Activated CD4-positive, alpha-beta T cell treated with anti-CD3 and anti-CD28 coated beads, Interleukin-2, amount 50 U/mL, for 16 hours (primary cell): ENCODE data around the gene ELFN2.

Experiments used
- DNase-seq: peaks from one replicate; pipeline ENCODE4 v3.0.0-alpha.2; 2020

The ELFN2 gene

DNA sequence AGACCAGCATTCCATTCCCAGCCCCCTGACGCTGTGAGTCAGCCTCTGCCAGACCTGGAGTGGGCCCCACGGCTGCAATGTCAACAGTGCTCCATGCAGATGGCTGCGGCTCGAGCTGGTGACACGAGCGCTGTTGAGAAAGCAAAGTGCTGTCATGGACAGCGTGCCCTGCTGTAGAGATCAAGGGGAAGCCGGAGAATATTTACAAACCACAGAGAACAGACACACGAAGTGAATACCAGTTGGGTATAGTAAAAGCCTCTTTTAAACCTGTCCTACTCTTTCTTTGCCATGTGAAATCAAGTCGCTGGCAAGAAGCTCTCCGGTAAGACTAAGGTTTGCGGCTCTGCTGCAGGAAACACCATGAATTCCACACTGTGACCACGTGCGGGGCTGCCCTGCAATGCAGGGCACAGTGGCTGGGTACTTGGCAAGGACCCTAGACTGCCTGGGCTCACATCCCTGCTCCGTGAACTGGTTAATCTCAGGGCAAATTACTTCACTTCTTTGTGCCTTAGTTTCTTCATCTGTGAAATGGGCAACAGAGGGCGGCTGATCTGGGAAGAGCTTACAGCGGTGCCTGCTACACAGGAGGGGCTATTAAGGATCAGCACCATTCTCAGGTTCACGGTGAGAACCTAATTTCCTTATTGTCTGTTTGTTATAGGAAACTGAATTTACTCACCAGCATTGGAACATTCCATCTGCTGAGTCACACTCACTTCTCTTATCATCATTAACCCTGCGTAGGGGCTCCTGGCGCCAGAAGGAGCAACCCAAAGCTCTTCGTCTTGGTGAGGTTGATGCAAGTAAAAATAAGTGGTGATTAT is 27.8 kb upstream of the ELFN2 start:
- no peak for DNase-seq

DNA sequence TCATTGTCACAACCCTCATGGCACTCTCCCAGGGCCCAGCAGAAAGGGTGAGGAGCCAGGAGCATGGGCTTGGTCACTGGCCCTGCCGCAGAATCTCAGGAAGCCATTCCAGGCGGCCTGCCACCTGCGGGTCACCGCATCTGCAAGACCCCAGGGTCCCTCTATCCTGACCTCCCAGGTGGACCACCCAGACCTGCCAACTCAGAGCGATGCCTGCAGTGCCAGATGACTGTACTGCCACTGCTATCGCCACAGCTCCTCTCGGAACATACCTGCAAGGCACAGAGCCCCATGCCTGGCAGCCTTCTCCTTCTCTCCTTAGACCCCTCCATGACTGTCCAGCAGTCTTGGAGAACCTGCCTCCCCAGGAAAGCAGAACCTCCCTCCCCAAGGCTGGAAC is 26.4 kb upstream of the ELFN2 start:
- no peak for DNase-seq

DNA sequence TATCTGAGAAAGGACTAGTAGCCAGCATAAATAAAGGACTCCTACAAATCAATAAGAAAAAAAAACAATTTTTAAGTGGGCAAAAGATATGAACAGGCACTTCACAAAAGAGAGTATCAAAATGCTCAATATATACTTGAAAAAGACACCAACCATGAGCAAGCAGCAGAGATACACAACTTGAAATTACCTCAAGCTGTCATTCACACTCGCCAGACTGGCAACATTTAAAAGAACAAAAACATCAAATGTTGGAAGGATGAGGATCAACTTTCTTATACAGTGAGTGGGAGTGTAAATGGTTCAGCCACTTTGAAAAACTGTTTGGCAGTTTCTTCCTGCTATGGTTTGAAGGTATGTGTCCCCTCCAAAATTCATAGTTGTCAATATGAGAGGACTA is 23.9 kb upstream of the ELFN2 start:
- no peak for DNase-seq

DNA sequence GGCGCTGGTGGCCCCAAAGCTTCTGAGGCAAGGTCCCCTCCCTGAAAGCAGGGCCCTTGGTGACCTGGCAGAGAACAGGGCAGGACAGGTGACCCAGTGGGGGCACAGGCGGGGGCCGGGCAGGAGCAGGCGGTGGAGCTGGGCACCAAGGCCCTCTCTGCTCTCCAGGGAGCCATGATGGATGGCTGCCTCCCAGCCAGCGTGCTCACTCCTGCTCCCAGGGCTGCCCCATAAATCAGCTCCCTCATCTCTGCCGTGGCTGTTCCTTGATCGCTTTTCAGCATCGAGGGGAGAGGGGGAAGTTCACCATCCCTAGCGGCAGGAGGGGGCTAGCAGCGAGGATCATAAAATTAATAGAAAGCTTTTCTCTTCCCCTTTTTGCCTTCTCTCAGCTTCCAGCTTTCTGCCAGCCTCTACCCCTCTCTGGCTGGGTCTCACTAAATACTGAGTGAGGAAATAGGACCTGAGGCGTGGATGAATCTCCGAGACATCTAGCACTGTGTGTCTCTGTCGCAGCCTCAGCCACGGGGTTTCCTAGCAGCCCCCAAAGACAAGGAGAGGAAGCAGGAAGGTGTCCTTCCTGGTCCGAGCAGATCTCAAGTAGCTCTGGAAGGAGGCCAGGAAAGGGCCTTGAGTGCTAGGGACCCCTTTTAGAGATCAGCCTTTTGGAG is 22.2 kb upstream of the ELFN2 start:
- no peak for DNase-seq

DNA sequence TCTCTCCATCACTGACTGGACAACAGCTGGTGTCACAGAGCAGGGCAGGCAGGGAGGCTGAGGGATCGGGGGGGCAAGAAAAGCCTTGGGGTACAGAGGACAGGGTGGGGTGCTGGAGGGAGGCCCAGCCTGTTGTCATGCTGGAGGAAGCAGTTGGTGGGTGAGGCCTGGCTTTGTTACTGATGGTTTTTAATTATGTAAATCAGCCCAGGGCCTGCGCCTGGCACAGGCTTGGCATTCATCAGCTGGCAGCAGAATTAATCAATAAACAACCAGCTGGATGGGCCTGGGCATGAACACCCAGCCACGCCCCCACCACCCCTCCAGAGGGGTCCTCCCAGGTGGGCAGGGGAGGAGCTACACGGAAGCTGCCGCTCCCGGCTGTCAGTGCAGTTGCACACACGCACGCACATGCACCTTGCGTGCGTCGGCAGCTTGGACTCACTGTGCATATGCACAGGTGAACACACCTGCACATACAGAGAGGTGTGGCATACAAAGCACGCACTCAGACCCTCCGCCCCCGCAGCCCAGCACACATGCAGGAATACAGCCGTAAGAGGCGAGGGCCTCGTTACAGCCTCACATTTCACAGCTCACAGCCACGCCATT is 21.3 kb upstream of the ELFN2 start:
- DNase-seq = no peak

DNA sequence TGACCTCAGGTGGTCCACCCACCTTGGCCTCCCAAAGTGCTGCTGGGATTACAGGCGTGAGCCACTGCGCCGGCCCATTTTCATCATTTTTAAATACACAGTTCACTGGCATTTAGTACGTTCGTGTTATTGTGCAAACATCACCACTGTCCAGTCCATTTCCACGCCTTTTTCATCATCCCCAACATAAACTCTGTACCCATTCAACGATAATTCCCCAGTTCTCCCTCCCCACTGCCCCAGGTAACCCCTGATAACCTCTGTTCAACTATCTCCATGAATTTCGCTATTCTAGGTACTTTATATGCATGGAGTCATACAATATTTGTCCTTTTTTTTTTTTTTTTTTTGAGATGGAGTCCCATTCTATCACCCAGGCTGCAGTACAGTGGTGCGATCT is 18.2 kb upstream of the ELFN2 start:
- DNase-seq = no peak

DNA sequence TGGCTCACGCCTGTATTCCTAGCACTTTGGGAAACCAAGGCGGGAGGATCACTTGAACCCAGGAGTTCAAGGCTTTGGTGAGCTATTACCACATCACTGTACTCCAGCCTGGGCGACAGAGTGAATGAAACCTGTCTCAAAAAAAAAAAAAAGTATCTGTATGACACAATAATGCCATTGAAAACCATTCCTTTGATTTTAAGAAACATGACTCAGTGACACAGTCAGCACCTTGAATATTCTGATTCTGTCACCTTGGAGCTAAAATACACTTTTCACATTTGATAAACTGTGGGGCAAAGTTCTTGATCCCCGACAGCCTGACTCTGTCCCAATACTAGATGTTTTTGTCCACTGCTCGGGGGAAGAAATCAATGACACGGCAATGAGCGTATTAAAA is 16.7 kb upstream of the ELFN2 start:
- no peak for DNase-seq

DNA sequence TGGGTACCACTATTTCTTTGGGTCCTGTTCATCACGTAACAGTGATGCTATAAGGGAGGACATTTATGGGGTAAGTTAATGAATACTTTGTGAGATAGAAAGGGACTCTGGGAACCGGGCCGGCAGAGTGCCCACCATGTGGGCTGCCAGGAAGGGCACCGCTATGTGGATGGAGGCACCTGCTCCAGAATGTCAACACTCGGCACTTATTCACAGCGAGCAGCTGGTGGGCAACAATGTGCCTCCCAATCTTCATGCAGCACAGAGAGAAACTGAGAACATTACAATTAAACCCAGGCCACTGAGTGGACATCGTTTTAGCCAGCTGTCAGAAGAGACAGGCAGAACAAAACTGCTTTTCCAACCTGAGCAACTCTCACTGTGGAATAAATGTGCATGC is 15.8 kb upstream of the ELFN2 start:
- no peak for DNase-seq

DNA sequence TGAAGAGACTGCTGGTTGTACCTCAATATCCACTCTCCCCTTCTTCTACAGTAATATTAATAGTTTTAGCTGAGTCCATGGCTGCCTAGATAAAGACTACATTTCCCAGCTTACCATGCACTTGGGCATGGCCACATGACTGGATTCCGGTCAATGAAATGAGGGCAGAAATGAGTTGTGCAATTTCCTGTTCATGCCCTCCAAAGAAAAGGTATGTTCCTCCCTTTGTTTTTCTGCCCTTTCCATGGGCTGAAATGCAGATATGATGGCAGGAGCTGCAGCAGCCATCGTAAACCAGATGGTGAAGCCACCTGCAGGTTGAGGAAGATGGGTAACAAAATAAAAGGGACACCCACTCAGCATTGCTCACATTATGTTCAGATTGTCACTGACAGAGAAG is 15.3 kb upstream of the ELFN2 start:
- peak; percentile 47 for DNase-seq

DNA sequence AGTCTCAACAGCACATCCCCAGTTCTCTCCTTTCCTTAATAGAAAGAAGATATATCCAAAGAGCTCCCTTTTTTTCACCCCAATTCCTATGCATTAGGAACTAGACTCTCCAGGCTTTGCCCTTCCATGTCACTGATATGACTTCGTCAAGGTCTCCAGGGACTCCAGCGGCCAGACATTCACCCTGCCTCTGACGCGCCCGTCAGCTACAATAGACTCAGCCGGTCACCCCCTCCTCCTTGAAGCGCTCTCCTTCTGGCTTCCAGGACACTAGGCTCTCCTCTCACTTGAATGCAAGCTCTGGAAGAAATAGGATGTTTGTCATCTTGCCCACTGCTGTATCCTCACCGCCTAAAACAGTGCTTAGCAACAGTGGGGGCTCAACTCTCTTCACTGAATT is 14.9 kb upstream of the ELFN2 start:
- no peak for DNase-seq

DNA sequence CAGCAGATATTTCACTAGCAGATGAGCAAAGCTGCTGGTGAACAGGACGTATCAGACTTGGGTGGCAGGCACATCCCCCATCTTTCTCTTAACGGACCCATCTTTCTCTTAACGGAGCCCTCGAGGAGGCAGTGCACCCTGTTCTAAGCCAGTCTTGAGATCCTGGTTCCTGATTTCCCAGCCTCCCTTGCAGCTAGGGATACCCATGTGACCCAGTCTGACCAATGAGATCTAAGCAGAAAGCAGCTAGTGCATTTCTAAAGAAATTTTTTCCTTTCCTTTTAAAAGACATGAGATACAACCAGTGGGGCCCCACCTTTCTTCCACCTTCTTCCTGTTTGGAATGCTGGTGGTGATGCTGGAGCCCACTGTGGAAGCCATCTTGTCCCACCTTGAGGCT is 13.6 kb upstream of the ELFN2 start:
- DNase-seq = no peak

DNA sequence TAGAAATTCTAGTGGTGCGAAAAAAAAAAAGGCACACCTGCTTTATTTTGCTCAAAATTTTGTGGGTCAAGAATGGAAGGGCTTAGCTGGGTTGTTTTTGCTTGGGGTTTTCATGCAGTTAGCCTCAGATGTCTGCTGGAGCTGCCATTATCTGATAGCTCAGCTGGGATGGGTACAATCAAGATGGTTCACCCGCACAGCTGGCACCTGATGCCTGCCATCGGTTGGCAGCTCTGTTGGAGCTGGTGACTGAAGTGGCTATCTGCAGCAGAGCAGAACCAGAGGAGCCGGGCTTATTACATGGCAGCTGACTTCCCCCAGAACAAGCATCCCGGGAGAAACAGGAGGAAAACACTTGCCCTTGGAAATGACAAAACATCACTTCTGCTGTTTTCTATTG is 12.1 kb upstream of the ELFN2 start:
- DNase-seq = no peak

DNA sequence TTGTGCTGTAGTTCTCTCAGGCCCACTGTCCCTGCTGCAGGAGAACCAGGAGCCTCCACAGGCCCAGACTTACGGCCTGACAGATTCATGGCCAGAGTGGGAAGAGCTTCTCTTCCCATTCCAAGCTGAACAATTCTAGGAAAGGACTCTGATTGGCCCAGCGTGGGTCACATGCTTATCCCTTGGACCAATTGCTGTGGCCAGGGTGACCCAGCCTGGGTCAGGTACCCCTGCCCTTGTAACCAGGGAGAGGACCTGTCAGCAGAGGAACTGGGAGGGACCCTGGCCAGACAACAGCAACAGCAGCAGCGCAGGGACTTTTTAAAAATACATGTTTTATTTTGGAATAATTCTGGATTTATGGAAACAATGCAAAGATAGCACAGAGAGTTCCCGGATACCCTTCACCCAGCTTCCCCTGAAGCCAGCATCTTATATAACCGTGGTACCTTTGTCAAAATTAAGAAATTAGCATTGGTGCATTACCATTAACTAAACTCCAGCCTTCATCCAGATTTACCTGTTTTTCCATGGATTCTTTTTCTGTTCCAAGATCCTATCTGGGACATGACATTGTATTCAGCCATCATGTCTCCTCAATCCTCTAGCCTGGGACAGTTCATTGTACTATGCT is 8.8 kb upstream of the ELFN2 start:
- DNase-seq = no peak

DNA sequence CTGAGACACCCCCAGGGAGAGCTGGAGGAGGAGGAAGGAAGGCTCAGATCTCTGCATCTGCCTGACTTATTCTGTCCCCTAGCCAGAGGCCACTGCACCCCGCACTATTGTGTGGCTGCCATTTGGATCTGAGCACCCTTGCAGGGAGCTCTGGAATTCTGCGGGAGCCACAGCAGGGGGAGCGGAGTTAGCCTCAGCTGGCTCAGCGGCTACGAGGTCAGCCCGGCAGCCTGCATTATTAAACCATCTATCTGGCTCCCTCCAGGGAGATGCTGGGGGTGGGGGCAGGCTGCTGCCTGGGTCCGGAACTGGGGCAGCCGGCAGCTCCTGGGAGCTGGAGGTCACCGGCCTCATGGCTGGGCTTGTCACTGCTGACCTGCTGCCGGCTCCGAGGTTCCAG is 6.5 kb upstream of the ELFN2 start:
- DNase-seq = no peak

DNA sequence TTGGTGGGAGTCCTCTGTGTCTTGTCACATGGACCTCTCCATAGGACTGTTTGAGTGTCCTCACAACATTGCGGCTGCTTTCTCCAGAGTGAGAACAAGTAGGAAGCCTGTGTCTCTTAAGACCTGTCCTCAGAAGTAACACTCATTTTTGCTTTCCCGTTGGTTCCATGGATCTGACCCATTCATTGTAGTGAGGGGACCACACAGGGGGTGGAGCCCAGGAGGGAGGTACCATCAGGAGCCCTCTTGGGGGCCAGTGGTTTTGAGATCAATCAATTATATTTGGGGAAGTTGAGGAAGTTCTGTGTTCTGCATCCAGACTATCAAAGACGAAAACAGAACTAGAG is 5.4 kb upstream of the ELFN2 start:
- DNase-seq = no peak

DNA sequence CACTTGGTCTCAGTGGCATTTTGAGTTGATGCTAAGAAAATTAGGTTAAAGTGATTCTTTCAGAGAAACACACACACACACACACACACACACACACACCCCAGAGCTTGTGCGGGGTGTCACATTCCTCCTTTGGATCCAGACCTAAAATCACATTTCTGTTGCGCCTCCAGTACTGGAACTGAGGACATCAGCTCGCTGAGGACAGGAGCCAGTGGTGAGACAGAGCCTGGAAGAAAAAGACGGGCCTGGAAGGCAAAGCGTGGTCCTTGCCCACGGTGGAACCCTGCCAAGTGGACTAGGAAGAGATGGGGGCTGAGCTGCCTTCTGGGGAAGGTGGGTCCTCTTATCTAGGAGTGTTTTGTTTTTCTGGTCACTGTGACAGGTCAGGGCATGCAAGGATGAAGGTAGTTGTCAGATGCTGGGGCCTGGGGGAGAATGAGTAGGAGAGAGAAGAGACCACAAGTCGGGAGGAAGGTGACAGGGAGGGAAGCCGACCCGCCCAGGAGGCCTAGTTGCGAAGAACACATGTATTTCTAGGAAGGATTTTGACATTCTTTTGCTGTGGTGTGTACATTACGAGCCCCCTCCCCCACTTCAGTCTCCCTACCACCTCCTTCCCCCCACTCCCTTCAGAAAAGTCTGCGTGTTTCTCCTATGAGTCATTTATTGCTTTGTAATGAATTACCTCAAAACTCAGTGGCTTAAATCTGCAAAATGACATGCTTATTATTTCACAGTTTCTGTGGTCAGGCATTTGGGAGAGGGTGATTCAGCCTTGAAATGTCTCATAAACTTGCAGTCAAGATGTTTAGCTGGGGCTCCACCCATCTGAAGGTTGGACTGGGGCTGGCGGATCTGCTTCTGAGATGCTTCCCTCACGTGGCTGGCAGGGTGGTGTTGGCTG is 4.8 kb upstream of the ELFN2 start:
- DNase-seq = peak; percentile 84

DNA sequence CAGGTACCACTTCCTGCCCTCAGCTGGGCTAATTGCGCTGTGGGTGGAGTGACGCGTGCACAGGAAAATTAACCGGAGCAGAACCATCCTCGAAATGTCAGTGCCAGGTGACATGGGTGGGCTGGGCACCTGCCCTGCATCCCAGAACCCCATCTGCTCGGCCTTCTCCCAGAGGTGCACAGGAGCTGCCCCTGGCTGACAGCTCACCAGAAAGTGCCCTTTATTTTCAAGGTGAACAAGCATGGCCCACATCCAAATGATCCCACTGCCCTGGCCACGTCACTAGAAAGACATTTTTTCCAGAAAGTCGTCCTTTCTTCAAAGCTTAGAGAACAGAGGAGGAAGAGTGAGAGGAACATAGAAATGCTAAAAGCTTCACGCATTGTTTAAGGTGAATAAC is 4.1 kb upstream of the ELFN2 start:
- no peak for DNase-seq

DNA sequence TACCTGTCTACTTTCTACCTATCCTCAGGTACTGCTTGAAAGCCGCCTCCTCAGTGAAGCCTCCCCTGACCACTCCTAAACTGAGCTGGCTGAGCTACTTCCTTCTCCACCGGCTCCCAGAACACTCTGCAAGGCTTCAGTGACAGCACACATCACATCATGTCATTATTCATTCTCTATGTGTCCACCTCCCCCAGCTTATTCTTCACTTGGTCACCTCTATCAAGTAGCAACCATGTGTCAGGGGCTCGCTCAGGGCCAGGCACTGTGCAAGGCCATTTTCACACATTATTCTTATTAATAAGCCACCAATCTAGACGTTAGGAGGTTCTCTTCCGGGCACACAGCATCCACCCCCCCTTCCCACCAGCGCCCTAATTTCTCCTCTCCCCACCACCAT is 3.7 kb upstream of the ELFN2 start:
- DNase-seq = no peak

DNA sequence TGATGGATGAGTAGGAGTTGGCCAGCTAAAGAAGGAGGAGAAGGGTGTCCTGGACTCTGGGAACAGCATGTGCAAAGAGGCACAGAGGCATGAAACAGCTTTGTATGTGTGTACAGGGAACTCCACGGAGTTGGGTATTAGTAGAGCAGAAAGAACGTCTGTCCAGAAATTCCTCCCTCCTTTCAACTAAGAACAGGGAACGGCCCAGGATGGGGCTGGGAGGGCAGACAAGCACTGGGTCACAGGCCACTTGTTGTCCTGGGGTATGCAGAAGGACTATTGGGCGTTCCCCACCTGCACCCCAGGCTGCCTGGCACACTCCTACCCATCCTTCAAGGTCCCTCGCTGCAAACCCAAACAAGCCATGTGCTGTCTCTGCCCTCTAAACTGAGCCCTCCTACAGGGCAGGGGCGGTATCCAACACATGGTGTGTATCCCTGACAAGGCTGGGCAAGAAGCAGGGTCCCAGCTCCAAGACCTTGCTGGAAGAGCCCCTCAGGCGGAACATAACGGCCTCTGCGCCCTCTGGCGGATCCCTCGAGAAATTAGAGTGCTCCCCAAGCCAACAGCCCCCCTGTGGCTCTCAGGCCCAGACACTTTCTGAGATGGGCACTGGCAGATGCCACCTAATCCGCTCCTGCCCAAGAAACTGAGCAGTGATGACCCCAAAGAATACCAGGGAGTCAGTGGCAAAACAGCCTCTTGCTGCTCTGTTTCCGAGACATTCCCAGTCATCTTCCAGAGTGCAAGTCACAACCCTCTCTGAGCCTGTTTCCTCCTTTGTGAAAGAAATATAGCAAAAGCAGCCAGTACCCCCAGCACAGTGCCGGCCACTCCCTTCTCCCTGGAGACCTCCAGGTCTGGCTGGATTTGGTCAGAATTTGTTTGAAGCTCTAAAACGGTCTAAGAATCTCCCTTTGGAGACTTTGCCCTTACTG is 1.6 kb upstream of the ELFN2 start:
- peak; percentile 56 for DNase-seq

DNA sequence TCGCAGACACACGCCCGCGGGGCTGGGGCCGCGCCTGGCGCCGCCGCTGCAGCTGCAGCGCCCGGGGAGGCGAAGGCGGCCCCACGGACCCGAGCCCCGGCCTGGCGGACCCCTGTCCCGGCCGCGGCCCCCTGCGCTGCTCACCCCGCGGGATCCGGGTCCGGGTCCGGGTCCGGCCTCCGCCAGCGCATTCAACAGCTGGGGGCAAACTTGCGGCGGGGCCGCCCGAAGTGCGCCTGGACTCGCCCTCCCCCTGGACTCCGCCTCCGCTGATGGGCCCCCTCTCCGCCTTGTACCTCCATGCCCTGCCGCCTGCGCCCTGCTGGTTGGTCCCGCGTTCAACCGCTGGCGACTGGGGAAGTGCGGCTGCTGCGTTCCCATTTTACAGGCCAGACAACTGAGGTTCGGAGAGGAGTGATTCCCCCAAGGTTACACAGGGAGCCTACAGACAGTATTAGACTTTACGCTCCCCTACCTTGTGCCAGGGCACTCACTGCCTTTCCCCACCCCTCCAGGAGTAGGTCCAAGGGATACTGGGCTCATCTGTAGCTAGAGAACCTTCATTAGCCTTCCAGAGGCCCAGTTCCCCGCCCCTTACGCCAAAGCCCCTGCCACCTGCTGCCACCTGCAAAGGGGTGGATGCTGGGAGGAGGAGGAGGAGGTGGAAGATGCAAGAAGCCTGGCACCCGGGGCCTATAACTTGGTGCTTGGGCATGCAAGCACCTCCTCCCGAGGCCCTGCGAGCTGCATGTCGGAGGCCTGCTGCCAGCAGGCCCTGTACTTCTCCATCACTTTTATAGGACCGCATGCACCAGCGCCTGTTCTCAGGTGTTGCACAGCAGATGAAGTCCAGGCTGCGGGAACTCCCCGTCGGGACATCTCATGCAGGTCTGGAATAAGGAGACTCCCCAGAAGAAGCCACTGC is 694 bp upstream of the ELFN2 start:
- no peak for DNase-seq

DNA sequence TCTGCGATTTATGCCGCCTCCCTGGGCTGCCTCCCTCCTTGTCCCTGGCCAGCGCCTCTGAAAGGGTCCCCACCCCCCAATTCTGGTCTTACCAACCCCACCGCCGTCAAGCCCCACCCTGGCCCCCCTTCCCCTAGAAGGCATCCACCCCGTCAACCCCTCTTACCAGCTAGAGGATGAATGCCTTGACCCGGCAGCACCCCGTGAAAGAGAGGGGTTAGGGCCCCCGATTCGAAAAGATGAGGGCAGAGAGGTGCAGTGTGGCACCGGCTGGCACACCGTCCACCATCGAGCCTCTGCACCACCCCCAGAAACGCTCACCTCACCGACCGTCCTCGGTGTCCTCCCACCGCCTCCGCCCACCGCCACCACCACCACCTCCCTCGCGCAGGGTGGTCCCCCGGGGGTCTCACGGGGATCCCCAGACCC is 559 bp downstream of the ELFN2 start:
- DNase-seq = no peak
